Measurements from ENCODE around the gene ACSM4. TPM values are rescaled to one million over a fixed set of nuclear protein-coding genes. Genes with fewer than 3 reads are reported as not detected.
"Not testable (repeated sequence)": the region's sequence is repeated elsewhere in the genome, so short reads cannot be mapped to it uniquely, and the experiment has no call there.

The ACSM4 gene
- not detected for total RNA-seq

- no peak for TF ChIP-seq CTCF (IDR thresholded peaks at IDR 0.05)
- H3K27ac ChIP-seq = no peak within 1 kb of the TSS
- no peaks in the 10 kb centered on the region for H3K36me3 ChIP-seq
- H3K4me3 ChIP-seq = no peak within 1 kb of the TSS
- H3K4me1 ChIP-seq = no peaks in the 10 kb centered on the region
- H3K27me3 ChIP-seq = no peaks in the 10 kb centered on the region
- no peaks in the 10 kb centered on the region for H3K9me3 ChIP-seq
- no peak for DNase-seq (ENCODE audit: low spot score)
Measured at GRCh38 chr12:7303772-7304171, at the start of gene ACSM4. Gene ACSM4 (plus strand): TSS chr12:7304072. CDS start chr12:7304332, 260 bp downstream.

- no peak for DNase-seq (ENCODE audit: low spot score)
Measured at GRCh38 chr12:7259060-7259459, 44.8 kb upstream of the ACSM4 start.

GRCh38 chr12:7264538-7264937 is 39.3 kb upstream of the ACSM4 start:
- no peak for DNase-seq (ENCODE audit: low spot score)
- H3K36me3 ChIP-seq = no peaks in the 10 kb centered on the region
- no peak overlapping the region for H3K27ac ChIP-seq
- no peaks in the 10 kb centered on the region for H3K4me1 ChIP-seq
- H3K9me3 ChIP-seq = no peaks in the 10 kb centered on the region
- TF ChIP-seq CTCF (IDR thresholded peaks at IDR 0.05) = no peak
- H3K4me3 ChIP-seq = no peak overlapping the region
- H3K27me3 ChIP-seq = no peaks in the 10 kb centered on the region

More at GRCh38 chr12:7259060-7259459, 44.8 kb upstream of the ACSM4 start:
- Histone ChIP-seq H3K4me1 (no peaks in the 10 kb centered on the region), H3K9me3 (no peaks in the 10 kb centered on the region), H3K27ac (no peak overlapping the region), H3K27me3 (no peaks in the 10 kb centered on the region), H3K4me3 (no peak overlapping the region), H3K36me3 (no peaks in the 10 kb centered on the region)
- no peak for TF ChIP-seq CTCF (IDR thresholded peaks at IDR 0.05)

- TF ChIP-seq CTCF (IDR thresholded peaks at IDR 0.05) = no peak
- no peak overlapping the region for H3K27ac ChIP-seq
- H3K36me3 ChIP-seq = no peaks in the 10 kb centered on the region
- H3K4me1 ChIP-seq = no peaks in the 10 kb centered on the region
- H3K9me3 ChIP-seq = no peaks in the 10 kb centered on the region
- no peak for DNase-seq (ENCODE audit: low spot score)
- no peaks in the 10 kb centered on the region for H3K27me3 ChIP-seq
- H3K4me3 ChIP-seq = no peak overlapping the region
Measured at GRCh38 chr12:7265251-7265650, 38.6 kb upstream of the ACSM4 start.

GRCh38 chr12:7269273-7269672 is 34.6 kb upstream of the ACSM4 start:
- TF ChIP-seq CTCF (IDR thresholded peaks at IDR 0.05) = no peak
- Histone ChIP-seq H3K9me3 (no peaks in the 10 kb centered on the region), H3K4me3 (no peak overlapping the region), H3K36me3 (no peaks in the 10 kb centered on the region), H3K27ac (no peak overlapping the region), H3K4me1 (no peaks in the 10 kb centered on the region), H3K27me3 (no peaks in the 10 kb centered on the region)
- DNase-seq (ENCODE audit: low spot score) = no peak

- no peaks in the 10 kb centered on the region for H3K36me3 ChIP-seq
- H3K27ac ChIP-seq = no peak overlapping the region
- DNase-seq (ENCODE audit: low spot score) = no peak
- H3K4me1 ChIP-seq = no peaks in the 10 kb centered on the region
- no peaks in the 10 kb centered on the region for H3K9me3 ChIP-seq
- H3K27me3 ChIP-seq = no peaks in the 10 kb centered on the region
- no peak overlapping the region for H3K4me3 ChIP-seq
- TF ChIP-seq CTCF (IDR thresholded peaks at IDR 0.05) = no peak
Measured at GRCh38 chr12:7271893-7272514, 31.9 kb upstream of the ACSM4 start.

- H3K27me3 ChIP-seq, H3K27ac ChIP-seq: not testable (repeated sequence)
Measured at GRCh38 chr12:7275482-7275881, 28.4 kb upstream of the ACSM4 start.

More at GRCh38 chr12:7275482-7275881, 28.4 kb upstream of the ACSM4 start:
- not testable (repeated sequence) for DNase-seq (ENCODE audit: low spot score); H3K36me3 ChIP-seq; H3K4me3 ChIP-seq; H3K4me1 ChIP-seq; H3K9me3 ChIP-seq
